NCI-H2081 treated with DMSO at 0.1 percent for 48 hours (cell line): ENCODE measurements around the gene CCDC116.
"Not testable (repeated sequence)": the region's sequence is repeated elsewhere in the genome, so short reads cannot be mapped to it uniquely, and the experiment has no call there.

Experiments
- DNase-seq: peaks from one replicate; lab custom pipeline; 2025; lab: John Stamatoyannopoulos, UW

Gene CCDC116

DNA sequence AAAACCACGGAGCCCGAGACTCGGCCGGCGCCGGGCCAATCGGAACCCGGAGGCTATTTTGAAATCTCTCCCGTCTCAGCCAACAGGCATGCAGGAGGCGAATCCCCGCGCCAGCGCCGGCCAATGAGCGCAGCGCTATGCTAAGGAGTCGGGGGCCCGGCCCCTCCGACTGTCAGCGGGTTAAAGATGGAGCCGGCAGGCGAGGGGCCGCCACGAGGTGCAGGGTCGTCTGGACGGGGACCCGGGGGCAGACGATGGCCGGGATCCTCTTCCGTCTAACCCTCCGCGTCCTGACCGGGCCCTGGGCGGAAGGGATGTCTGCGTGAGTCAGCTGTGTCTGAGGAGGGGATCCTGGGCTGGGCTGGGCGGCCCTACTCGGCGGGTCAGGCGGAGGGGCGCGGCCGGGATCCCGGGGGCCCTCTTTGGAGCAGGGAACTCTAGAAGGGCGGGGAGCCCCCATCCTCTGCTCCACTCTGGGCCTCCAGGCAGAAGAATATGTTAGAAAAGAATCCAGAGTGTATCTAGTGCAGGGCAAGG lies 19.5 kb downstream of the CCDC116 start:
- DNase-seq, result peak; percentile 35

DNA sequence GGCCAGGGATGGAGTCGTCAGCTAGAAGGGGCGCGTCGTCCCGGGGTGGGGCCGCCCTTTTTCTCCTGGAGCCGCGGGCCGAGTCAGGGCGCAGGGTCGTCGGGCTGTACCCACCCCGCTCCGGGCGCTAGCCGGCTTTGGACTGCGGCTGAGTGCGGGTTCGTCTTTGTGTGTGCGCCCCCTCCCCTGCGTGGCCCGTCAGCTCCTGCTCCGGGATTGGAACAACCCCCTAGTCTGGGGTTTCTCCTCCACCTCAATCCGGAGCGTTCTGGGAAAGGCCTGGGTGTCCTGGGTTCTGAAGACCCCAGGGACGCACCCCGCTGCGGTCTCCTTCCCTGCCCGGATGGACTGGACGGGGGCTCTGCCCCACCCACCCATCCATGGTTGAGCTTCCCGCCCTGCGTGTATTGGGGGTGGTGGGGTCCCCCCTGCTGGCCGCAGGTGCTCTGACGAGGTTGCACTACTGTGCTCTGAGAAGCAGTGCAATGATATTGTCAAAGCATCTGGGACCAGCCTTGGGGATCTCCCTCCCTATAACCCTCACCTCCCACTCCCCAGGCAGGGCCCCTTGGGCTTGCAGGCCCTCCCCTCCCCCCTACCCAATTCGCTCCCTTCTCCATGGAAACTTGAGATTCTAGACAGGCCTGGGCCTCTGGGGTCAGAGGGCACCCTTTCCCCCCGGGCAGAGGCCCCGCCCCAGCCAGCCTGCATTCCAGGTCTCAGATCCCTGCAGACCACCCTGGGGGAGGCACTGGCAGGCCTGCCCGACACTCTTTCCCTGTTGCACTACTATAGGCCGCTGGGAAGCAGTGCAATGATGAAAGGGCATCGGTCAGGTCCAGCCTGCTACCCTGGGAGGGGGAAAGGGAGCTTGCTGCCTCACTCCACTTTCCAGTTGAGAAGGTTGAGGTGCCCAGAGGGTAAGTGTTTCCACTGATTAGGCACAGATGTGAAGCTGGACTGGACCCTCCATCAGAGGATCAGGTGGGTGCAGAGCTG lies 20.3 kb downstream of the CCDC116 start:
- no peak for DNase-seq

DNA sequence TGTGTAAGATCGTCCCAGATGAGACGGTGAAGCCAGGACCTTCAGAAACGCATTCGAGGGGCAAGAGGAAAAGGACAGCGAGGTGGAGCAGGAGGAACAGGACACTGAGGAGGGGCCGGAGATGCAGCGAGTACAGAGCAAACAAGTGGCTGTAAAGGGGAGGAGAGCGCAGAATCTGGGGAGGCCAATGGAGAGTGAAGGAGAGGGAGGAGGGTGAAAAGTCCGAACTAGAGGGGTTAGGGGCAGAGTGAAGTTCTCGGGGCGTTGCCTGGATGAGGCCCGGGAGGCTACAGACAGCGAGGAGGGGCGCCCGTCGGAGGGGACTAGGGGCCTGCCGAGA lies 24.4 kb downstream of the CCDC116 start:
- DNase-seq, result no peak

DNA sequence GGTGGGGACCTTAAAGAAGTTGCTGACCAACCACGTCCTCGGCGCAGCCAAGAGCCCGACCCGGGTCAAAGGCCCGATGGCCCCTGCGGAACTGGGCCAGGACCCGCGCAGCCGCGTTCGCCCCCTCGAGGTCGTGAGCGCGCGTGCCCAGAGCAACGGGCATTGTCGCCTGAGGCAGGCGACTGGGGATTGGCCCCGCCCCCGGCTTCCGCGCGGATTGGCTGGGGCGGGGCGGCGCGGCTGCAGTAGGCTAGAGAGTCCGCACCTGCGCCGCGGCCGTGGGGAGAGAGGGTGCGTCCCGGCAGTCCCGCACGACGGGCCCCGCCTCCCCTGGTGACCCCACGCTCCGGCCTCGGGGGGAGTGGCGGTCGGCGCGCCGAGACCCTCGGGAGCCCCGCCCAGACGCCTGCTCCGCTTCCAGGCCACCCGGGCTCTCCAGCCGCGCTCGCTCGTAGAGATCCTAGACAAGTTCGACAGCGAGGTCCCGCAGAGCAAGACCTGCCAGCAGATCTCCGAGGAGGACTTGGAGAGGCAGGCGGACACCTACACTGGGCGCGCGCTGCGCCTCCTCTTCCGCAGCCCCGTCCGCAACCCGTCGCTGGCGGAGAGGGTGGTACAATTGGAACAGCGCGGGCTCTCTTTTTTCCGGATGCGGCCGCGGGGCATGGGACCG lies 24.9 kb downstream of the CCDC116 start:
- no peak for DNase-seq

DNA sequence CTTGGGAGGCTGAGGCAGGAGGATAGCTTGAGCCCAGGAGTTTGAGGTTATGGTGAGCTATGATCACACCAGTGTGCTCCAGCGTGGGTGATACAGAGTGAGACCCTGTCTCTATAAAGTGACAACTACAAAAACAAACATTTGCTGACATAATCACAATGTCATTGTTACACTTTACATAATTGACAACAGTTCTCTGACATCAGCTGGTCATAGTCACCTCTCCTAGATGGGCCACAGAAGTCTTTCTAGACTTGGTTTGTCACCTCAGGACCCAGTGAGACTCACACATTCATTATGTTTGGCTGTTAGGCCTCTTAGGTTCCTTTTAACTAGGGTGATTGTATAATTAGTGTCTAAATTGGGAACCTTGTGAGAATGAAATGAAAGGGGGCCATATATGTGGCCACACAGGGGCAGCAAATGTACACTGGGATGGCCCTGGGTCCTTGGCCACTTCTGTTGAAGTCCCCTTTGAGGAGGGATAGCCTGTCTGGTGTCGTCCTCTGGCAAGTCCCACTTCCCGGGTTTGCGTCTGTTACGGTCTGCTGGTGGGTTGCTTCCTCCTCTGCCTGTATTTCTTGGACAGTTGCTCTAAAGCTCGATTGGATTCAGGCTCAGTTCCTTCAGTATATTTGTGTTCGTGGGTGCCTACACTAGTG lies 27.4 kb downstream of the CCDC116 start:
- no peak for DNase-seq

DNA sequence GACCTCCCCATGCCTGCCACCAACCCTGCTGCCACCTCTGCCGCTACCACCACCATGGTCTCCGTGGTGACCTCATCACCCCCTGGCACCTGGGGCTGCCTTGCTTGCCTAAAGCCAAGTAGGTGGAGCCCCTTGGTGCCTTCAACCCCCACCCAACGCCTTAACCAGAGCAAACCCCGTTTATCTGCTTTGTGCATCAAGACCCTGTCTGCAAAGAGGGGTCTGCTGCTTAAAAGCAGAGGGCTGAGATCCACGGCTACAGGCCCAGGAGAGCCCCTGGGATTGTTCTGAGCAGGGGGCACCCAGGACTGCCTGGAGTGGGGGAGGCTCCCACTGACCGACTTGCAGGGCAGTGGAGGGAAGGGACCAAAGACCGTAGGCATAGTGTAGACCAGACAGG lies 28.3 kb downstream of the CCDC116 start:
- no peak for DNase-seq

DNA sequence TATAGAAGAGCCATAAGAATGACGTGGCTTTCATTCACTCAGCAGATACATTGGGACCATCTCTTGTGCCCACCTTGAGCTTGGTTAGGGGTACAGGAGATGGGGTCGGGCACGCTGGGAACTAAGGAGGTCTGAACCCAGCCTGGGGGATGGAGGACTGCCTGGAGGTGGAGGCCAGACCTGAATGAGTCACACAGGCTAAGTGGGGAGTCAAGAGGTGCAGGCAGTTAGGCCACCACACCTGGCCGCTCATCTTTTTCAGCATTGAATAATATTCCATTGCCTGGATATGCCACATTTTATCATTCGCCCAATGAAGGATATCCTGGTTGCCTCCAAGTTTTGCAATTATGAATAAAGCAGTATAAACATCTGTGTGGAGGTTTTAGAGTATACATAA lies 29.4 kb downstream of the CCDC116 start:
- no peak for DNase-seq

DNA sequence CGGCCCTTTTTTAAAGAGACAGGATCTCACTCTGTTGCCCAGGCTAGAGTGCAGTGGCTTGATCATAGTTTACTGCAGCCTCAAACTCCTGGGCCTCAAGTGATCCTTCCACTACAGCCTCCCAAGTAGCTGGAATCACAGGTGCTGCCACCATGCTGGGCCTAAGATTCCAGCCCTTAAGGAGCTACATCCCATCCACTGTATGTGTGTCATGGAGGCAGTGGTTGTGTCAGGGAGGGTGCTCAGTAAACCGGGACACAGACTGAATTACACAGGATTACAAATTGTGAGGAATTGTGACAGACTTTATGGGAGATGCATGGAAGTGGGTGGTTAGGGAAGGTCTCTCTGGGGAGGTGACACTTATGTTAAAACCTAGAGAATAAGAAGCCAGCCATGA lies 31.2 kb downstream of the CCDC116 start:
- no peak for DNase-seq

DNA sequence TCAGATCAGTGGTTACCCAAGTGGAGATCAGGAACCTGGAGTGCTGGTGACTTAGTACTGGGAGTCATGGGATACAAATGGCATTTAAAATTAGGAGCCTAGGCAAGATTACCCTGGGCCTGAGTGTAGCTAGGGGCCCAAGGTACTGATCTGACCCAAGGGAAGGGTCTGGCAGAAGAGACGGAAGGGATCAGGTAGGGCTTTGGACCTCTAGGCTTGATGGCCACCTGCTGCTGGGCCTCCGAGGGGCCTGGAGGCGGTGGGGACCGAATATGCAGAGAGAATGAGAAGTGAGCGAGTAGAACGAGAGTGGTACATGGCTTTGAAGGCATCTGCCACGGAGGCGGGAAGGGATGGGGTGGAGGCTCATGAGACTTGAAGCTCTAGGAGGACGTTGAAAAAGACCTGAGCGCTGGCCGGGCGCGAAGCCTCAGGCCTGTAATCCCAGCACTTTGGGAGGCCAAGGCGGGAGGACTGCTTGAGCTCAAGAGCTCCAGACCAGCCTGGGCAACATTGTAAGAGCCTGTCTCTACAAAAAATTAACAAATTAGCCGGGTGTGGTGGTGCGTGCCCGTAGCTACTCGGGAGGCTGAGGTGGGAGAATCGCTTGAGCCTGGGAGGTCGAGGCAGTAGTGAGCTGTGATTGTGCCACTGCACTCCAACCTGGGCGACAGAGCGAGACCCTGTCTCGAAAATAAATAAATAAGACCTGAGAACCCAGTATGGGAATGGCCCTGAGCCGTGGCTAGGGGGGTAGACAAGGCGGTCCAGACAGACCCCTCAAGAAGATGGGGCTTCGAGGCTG lies 32.7 kb downstream of the CCDC116 start:
- no peak for DNase-seq

DNA sequence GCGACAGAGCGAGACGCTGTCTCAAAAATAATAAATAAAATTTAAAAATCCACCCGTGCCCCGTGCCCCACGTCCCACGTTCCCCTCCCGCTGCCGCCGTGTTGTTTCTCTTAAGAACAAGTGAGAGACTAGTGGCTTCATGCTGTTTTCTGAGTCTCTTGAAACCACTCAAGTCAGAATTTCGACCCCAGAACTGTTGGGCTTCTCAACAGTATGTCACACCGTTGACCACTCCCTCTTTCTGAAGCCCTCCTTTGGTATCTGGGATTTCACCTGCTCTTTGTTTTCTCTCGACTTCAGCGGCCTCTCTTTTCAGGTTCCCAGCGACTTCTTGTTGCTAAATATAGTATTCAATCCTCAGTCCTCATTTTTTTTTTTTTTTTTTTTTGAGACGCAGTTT lies 34.2 kb downstream of the CCDC116 start:
- DNase-seq, result no peak

DNA sequence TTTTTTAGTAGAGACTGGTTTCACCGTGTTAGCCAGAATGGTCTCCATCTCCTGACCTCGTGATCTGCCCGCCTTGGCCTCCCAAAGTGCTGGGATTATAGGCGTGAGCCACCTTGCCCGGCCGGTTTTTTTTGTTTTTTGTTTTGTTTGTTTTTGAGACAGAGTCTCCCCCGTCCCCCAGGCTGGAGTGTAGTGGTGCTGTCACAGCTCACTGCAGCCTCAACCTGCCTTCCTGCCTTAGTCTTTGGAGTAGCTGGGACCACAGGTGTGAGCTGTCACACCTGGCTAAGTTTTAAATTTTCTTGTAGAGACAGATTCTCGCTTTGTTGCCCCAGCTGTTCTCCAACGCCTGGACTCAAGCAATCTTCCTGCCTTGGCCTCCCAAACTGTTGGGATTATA lies 36.5 kb downstream of the CCDC116 start:
- DNase-seq, result no peak

DNA sequence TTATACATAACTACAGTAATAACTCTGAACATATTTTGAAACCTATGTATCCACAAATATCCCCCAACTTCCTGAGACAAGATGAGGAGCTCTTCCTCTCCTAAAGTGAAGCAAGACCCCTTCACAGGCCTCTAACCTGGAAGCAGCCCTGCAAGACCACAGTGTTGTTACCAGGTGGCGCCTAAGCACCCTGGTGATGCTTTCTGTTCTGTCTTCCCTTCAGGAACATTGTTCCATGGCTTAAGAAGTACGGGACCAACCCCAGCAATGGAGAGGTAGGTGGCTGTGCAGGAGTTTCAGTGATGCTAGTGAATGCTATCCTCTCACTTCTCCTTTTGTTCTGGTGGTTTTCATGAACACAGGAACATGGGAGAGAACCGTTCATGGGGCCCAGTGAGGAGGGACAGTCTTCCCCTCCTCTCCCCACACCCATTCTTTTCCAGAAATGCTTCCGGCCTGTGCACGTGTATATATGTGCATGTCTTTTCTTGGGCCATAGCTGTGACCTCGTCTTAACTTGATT lies 39.6 kb downstream of the CCDC116 start:
- DNase-seq, result no peak

DNA sequence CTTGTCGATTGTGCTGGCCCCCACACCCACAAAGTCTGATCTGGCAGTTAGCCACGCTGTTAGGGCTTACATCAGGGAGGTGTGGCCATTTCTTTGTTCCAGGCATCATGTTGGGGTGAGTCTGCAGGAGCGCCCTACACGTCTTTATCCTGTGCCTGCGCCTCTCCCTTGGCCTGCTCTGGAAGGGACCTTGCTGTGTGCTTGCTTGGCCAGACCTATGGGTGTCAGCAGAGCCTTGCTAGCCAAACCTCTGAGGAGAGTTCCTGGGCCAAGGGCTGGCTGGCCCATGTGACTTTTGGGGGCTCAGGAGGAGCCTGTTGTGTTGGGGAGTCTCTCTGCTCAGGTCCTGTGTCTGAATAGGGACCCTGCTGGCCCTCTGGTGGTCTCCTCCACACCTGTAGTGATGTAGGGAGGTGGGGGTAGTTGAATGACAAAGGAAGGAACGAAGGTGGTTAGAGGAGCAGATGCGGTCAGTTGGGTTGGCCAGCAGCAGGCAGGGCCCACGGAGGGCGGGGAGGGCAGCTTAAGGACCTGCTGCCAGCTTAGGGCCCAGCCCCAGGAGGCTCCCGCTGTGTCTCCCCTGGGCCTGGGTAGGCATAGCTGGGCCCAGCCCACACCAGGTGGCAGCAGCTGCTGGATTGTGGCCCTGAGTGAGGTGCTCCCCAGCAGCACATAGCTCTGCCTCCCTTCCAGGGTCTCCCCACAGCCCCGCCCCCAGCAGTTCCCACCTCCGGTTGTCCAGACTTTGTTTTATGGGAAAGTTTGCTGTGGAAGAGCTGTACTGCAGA lies 41.2 kb downstream of the CCDC116 start:
- DNase-seq, result no peak

DNA sequence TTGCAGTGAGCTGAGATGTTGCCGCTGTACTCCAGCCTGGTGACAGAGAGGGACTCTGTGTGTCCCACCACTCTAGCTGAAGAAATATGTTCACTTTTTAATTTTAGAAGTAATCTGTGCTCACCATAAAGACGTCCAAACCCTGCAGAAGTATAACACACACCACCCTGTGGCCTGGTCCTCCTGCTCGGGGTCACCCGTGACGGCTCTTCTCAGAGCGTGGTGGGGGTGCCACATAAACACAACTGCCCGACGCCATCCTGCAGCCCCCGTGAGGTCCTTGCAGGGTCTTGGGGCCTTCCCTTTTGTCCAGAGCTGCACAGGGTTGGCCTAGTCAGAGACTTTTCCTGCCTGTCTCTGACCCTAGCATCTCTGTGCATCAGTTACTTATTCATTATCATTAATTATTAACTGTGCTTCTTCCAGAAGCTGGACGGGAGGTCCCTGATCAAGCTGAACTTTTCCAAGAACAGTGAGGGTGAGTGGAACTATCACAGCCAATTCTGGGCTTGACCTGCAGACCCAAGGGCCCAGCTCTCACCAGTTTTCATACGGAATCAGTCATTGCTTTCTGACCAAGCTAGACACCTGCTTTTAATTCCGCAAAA lies 42.2 kb downstream of the CCDC116 start:
- no peak for DNase-seq

DNA sequence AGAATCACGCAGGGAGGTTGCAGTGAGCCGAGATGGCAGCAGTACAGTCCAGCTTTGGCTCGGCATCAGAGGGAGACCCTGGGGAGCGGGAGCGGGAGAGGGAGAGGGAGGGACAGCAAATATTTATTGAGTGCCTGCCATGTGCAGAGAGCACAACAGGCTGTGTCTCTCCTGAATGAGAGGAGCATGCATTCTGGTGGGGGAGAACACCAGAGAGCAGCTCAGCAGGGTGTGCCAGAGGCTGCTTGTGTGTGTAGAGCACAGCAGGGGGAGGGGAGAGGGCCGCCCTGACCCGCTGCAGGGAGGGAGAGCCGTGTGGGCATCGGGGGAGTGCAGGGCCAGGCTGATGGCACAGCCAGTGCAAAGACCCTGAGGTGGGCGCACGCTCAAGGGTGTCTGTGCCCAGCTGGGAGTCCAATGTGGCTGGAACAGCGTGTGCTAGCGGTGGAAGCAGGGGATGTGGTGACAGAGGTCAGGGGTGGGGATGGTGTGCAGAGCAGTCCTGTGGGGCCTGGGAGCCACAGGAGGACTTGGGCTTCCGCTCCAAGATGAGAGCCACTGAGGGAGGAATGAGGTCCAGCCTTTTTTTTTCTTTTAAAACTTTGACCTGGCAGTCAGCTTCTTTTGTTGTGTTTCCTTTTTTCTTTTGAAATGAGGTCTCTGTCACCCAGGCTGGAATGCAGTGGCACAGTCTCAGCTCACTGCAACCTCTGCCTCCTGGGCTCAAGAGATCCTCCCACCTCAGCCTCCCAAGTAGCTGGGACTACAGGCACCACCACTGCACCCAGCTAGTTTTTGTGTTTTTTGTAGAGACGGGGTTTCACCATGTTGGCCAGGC lies 45.3 kb downstream of the CCDC116 start:
- DNase-seq, result no peak

DNA sequence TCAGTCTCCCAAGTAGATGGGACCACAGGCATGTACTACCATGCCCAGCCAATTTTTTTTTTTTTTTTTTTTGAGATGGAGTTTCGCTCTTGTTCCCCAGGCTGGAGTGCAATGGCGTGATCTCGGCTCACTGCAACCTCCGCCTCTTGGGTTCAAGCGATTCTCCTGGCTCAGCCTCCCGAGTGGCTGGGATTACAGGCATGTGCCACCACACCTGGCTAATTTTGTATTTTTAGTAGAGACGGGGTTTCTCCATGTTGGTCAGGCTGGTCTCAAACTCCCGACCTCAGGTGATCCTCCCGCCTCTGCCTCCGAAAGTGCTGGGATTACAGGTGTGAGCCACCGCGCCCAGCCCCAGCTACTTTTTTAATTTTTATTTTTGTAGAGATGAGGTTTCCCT lies 46.3 kb downstream of the CCDC116 start:
- not testable (repeated sequence) for DNase-seq

DNA sequence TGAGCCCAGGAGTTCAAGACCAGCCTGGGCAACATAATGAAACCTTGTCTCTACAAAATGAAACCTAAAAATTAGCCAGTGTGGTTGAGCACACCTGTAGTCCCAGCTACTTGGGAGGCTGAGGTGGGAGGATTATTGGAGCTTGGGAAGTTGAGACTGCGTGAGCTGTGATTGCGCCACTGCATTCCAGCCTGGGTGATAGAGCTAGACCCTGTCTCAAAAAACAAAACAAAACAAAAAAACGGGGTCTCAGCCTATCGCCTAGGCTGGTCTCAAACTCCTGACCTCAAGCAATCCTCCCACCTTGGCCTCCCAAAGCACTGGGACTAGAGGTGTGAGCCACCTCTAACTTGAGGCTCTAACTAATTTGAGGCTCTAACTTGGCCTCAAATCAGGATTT lies 46.8 kb downstream of the CCDC116 start:
- no peak for DNase-seq

DNA sequence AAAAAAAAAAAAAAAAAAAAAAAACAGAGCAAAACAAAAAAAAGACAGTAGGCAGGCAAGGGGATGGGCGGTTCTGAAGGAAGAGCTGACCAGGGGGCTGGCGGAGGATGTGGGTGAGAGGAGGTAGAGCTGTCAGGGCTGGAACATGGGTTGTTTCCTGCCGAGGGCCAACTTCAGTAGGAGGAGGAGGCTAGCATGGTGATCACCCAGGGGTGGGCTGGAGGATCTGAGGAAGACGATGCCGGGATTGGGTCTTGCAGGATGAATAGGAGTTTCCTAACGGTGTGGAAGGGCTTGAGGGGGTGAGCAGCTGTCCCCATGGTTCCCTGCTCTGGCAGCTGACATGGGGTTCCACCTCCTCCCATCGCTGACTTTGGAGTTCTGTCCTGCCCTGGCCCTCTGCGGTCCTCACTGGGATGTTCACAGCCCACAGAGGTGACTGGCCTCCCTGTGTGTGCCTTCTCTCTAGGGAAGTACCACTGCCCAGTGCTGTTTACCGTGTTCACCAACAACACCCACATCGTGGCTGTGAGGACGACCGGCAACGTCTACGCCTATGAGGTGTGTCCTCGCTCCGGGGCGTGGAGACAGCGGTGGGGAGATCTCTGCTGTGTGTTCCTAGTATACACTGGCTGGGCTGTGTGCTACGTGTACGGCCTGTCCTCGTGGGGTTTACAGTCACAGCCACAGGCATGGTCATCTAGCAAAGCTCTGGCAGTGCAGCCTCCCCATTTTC lies 48.4 kb downstream of the CCDC116 start:
- DNase-seq, result no peak
